GM12878 (cell line): ENCODE results near the gene CA11. TPM values are rescaled to one million over a fixed set of nuclear protein-coding genes. Genes with fewer than 3 reads are reported as not detected.

Source experiments
- CHD4 ChIP-seq: fragments of 200-600 bp; sonication (generic); IDR thresholded peaks from 2 replicates; pipeline ENCODE4 v1.6.1; 2016; ENCODE audit warnings: mild to moderate bottlenecking
- EED ChIP-seq: sonication (generic); IDR thresholded peaks from 2 replicates; pipeline ENCODE4 v1.6.1; 2016; ENCODE audit warnings: antibody characterized with exemption, low read depth
- EP300 ChIP-seq, 2 experiments: fragments of 150-350 bp in 1 of 2; IDR thresholded peaks; 2 replicates each; pipeline ENCODE4 v1.6.1; 2011 to 2012; ENCODE audit warnings: low read depth in 2 of 2, low read length in 2 of 2, borderline replicate concordance in 1 of 2, improper control_type of control experiment in 1 of 2, inconsistent platforms in 1 of 2; ENCODE audit not compliant: control insufficient read depth in 1 of 2
- HDGF ChIP-seq: fragments of 450-650 bp; IDR thresholded peaks from 2 replicates; pipeline ENCODE4 v1.6.1; 2016; ENCODE audit warnings: antibody characterized with exemption
- NFXL1 ChIP-seq: fragments of 450-650 bp; IDR thresholded peaks from 2 replicates; pipeline ENCODE4 v1.6.1; 2017; ENCODE audit warnings: antibody characterized with exemption, mild to moderate bottlenecking, borderline replicate concordance
- RUNX3 ChIP-seq: IDR thresholded peaks from 2 replicates; pipeline ENCODE4 v1.6.1; 2012; ENCODE audit warnings: low read length, inconsistent platforms
- SPI1 ChIP-seq: IDR thresholded peaks from 2 replicates; pipeline ENCODE4 v1.6.1; 2011; ENCODE audit warnings: low read depth, mild to moderate bottlenecking, low read length, moderate library complexity, borderline replicate concordance; ENCODE audit not compliant: insufficient read depth
- polyA plus RNA-seq, 11 experiments: library from polyadenylated mRNA; depleted of rRNA in 4 of 11; unstranded in 6 of 11; stranded (reverse) in 5 of 11; fragments of >200 nt; fragmentation: Nextera tagmentation in 4 of 11; fragmentation: Illumina TruSeq in 1 of 11; extraction: Ambion mirVana in 4 of 11; extraction: Trizol in 1 of 11; gene quantifications; 1 replicate in 1 of 11; 2 replicates in 10 of 11; pipeline versions ENCODE4 v1.2.1 to v1.2.3, GENCODE V29; 2011 to 2016; ENCODE audit warnings: inconsistent platforms in 2 of 11, missing spikeins in 2 of 11, low read depth in 1 of 11
- total RNA-seq, 4 experiments: library from RNA; depleted of rRNA in 3 of 4; stranded (reverse); fragments of >200 nt in 3 of 4; fragmentation: Illumina TruSeq in 1 of 4; extraction: Trizol in 1 of 4; gene quantifications; 2 replicates each; pipeline versions ENCODE4 v1.2.1 to v1.2.3, GENCODE V29; 2013 to 2021
- TF ChIP-seq, protein P1 (sequence below): fragments of 450-650 bp; IDR thresholded peaks from 2 replicates; pipeline ENCODE4 v1.6.1; 2018; ENCODE audit warnings: borderline replicate concordance, mild to moderate bottlenecking; ENCODE audit not compliant: partially characterized antibody
- TF ChIP-seq, protein P2 (sequence below): fragments of 450-650 bp; IDR thresholded peaks from 2 replicates; pipeline ENCODE4 v1.6.1; 2016; ENCODE audit warnings: mild to moderate bottlenecking, moderate library complexity, borderline replicate concordance
- TF ChIP-seq, protein P3 (sequence below): fragments of 450-650 bp; formaldehyde crosslinking; IDR thresholded peaks from 2 replicates; pipeline ENCODE4 v1.4.0; 2020; ENCODE audit warnings: mild to moderate bottlenecking, moderate library complexity

CA11 gene
- total and polyA plus RNA-seq, 10 of the 15 experiments (the other 5 are each of a cell fraction or from before 2014, with no cell fraction given) = 1.7 to 7.5 (median 2.4) TPM

DNA sequence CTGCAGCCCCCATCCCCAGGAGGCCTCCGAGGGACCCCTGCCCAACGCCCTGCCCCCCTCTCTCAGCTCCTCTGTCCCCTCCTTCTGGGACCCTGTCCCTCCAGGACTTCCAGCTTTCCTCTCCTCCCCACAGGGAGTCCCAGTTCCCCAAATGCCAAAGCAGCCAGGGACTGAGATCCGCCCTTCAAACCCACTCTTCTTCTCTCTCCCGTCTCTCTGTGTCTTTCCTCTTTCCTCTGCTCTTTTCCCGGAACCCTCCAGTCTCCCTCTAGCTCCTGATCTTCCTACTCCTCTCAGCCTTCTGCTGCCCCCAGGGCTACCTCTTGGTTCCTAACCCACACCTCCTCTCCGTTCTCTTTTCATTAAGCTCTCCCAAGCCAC, 377 bp downstream of the CA11 start (continued):
- TF ChIP-seq RUNX3 (no peak), HDGF (no peak), NFXL1 (no peak), SPI1 (0 out of 2 replicates have a peak, but pooled peaks have one; percentile 13), EP300 (IDR thresholded peaks at IDR 0.05; ENCODE audit: borderline replicate concordance in 1 of 2, control insufficient read depth in 1 of 2, low read depth in 2 of 2, low read length in 2 of 2) (no peak), CHD4 (no peak), EED (no peak; the same call in 1 of the 2 replicates)
- TF ChIP-seq, protein P1, sequence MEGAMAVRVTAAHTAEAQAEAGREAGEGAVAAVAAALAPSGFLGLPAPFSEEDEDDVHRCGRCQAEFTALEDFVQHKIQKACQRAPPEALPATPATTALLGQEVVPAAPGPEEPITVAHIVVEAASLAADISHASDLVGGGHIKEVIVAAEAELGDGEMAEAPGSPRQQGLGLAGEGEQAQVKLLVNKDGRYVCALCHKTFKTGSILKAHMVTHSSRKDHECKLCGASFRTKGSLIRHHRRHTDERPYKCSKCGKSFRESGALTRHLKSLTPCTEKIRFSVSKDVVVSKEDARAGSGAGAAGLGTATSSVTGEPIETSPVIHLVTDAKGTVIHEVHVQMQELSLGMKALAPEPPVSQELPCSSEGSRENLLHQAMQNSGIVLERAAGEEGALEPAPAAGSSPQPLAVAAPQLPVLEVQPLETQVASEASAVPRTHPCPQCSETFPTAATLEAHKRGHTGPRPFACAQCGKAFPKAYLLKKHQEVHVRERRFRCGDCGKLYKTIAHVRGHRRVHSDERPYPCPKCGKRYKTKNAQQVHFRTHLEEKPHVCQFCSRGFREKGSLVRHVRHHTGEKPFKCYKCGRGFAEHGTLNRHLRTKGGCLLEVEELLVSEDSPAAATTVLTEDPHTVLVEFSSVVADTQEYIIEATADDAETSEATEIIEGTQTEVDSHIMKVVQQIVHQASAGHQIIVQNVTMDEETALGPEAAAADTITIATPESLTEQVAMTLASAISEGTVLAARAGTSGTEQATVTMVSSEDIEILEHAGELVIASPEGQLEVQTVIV = peak; percentile 14
- TF ChIP-seq, protein P2, sequence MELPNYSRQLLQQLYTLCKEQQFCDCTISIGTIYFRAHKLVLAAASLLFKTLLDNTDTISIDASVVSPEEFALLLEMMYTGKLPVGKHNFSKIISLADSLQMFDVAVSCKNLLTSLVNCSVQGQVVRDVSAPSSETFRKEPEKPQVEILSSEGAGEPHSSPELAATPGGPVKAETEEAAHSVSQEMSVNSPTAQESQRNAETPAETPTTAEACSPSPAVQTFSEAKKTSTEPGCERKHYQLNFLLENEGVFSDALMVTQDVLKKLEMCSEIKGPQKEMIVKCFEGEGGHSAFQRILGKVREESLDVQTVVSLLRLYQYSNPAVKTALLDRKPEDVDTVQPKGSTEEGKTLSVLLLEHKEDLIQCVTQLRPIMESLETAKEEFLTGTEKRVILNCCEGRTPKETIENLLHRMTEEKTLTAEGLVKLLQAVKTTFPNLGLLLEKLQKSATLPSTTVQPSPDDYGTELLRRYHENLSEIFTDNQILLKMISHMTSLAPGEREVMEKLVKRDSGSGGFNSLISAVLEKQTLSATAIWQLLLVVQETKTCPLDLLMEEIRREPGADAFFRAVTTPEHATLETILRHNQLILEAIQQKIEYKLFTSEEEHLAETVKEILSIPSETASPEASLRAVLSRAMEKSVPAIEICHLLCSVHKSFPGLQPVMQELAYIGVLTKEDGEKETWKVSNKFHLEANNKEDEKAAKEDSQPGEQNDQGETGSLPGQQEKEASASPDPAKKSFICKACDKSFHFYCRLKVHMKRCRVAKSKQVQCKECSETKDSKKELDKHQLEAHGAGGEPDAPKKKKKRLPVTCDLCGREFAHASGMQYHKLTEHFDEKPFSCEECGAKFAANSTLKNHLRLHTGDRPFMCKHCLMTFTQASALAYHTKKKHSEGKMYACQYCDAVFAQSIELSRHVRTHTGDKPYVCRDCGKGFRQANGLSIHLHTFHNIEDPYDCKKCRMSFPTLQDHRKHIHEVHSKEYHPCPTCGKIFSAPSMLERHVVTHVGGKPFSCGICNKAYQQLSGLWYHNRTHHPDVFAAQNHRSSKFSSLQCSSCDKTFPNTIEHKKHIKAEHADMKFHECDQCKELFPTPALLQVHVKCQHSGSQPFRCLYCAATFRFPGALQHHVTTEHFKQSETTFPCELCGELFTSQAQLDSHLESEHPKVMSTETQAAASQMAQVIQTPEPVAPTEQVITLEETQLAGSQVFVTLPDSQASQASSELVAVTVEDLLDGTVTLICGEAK = no peak
- TF ChIP-seq, protein P3, sequence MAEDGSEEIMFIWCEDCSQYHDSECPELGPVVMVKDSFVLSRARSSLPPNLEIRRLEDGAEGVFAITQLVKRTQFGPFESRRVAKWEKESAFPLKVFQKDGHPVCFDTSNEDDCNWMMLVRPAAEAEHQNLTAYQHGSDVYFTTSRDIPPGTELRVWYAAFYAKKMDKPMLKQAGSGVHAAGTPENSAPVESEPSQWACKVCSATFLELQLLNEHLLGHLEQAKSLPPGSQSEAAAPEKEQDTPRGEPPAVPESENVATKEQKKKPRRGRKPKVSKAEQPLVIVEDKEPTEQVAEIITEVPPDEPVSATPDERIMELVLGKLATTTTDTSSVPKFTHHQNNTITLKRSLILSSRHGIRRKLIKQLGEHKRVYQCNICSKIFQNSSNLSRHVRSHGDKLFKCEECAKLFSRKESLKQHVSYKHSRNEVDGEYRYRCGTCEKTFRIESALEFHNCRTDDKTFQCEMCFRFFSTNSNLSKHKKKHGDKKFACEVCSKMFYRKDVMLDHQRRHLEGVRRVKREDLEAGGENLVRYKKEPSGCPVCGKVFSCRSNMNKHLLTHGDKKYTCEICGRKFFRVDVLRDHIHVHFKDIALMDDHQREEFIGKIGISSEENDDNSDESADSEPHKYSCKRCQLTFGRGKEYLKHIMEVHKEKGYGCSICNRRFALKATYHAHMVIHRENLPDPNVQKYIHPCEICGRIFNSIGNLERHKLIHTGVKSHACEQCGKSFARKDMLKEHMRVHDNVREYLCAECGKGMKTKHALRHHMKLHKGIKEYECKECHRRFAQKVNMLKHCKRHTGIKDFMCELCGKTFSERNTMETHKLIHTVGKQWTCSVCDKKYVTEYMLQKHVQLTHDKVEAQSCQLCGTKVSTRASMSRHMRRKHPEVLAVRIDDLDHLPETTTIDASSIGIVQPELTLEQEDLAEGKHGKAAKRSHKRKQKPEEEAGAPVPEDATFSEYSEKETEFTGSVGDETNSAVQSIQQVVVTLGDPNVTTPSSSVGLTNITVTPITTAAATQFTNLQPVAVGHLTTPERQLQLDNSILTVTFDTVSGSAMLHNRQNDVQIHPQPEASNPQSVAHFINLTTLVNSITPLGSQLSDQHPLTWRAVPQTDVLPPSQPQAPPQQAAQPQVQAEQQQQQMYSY = no peak
